Kidney epithelial cell (primary cell): ENCODE data around the gene ATP2B1. TPM values are rescaled to one million over a fixed set of nuclear protein-coding genes. Genes with fewer than 3 reads are reported as not detected.

ENCODE experiments used
- DNase-seq: peaks from one replicate; pipeline ENCODE4 v3.0.0-alpha.2; 2010; ENCODE audit warnings: low read depth
- H3K27me3 ChIP-seq: 2 replicates; pipeline ENCODE4 v1.6.0; 2011; ENCODE audit warnings: low read length; ENCODE audit not compliant: control insufficient read depth, insufficient read depth
- H3K36me3 ChIP-seq: 2 replicates; pipeline ENCODE4 v1.5.1; 2011; ENCODE audit warnings: low read length; ENCODE audit not compliant: control insufficient read depth, insufficient read depth
- H3K4me3 ChIP-seq: 2 replicates; pipeline ENCODE4 v1.5.1; 2011; ENCODE audit warnings: low read depth, mild to moderate bottlenecking, control low read depth, low read length
- CTCF ChIP-seq: IDR thresholded peaks from 2 replicates; pipeline ENCODE4 v1.5.1; 2011; ENCODE audit warnings: mild to moderate bottlenecking, moderate library complexity, low read length, control low read depth, inconsistent platforms; ENCODE audit not compliant: insufficient read depth, poor library complexity, severe bottlenecking
- total RNA-seq: library from RNA; depleted of rRNA; stranded (reverse); fragments of >200 nt; gene quantifications from 2 replicates; pipeline ENCODE4 v1.2.3, GENCODE V29; 2015

Gene ATP2B1
- total RNA-seq, 1 donor from 2014 or later: 45.9 TPM

GRCh38 chr12:89632778-89633177, 75.9 kb downstream of the ATP2B1 start:
- TF ChIP-seq CTCF: no peak
- no peak overlapping the region for H3K4me3 ChIP-seq
- DNase-seq: no peak
- no peaks in the 10 kb centered on the region for H3K27me3 ChIP-seq
- H3K36me3 ChIP-seq: no peaks in the 10 kb centered on the region

GRCh38 chr12:89622115-89622514, 86.5 kb downstream of the ATP2B1 start:
- TF ChIP-seq CTCF: no peak
- DNase-seq: no peak
- no peak overlapping the region for H3K4me3 ChIP-seq
- H3K27me3 ChIP-seq: no peaks in the 10 kb centered on the region
- H3K36me3 ChIP-seq: no peaks in the 10 kb centered on the region

GRCh38 chr12:89621521-89621920, 87.1 kb downstream of the ATP2B1 start:
- no peaks in the 10 kb centered on the region for H3K36me3 ChIP-seq
- H3K27me3 ChIP-seq: no peaks in the 10 kb centered on the region
- H3K4me3 ChIP-seq: no peak overlapping the region
- no peak for TF ChIP-seq CTCF
- DNase-seq: no peak

GRCh38 chr12:89619764-89620163, 88.9 kb downstream of the ATP2B1 start:
- TF ChIP-seq CTCF: no peak
- Histone ChIP-seq H3K27me3 (no peaks in the 10 kb centered on the region), H3K36me3 (no peaks in the 10 kb centered on the region), H3K4me3 (no peak overlapping the region)
- DNase-seq: no peak

- no peaks in the 10 kb centered on the region for H3K27me3 ChIP-seq
- no peak overlapping the region for H3K4me3 ChIP-seq
- TF ChIP-seq CTCF: no peak
- DNase-seq: no peak
- H3K36me3 ChIP-seq: no peaks in the 10 kb centered on the region
Observed at GRCh38 chr12:89618113-89618862, 90.3 kb downstream of the ATP2B1 start.

GRCh38 chr12:89610366-89610765, 98.3 kb downstream of the ATP2B1 start:
- no peak for TF ChIP-seq CTCF
- Histone ChIP-seq H3K27me3 (no peaks in the 10 kb centered on the region), H3K4me3 (no peak overlapping the region), H3K36me3 (no peaks in the 10 kb centered on the region)
- DNase-seq: no peak
